HepG2 (cell line): Measurements from ENCODE around the gene ALKBH2. TPM values are rescaled to one million over a fixed set of nuclear protein-coding genes. Genes with fewer than 3 reads are reported as not detected.

Experiments used
- EZH2 ChIP-seq: conservative IDR thresholded peaks from 2 replicates; pipeline ENCODE4 v1.6.1; 2012; ENCODE audit warnings: mild to moderate bottlenecking, low read depth, low read length, moderate library complexity
- FIP1L1 ChIP-seq: fragments of 200-400 bp; formaldehyde crosslinking; IDR thresholded peaks from 2 replicates; pipeline ENCODE4 v1.6.1; 2018; ENCODE audit warnings: low read depth, mild to moderate bottlenecking, low read length, moderate library complexity, borderline replicate concordance; ENCODE audit not compliant: insufficient read depth
- IRF2 ChIP-seq: IDR thresholded peaks from 2 replicates; pipeline ENCODE4 v1.6.1; 2018; ENCODE audit warnings: missing genetic modification reagents, missing compliant biosample characterization
- KDM4B ChIP-seq: sonication (generic); formaldehyde crosslinking; IDR thresholded peaks from 2 replicates; pipeline ENCODE4 v1.4.0; 2020; ENCODE audit warnings: missing genetic modification reagents
- NRL ChIP-seq: sonication (generic); formaldehyde crosslinking; IDR thresholded peaks from 2 replicates; pipeline ENCODE4 v1.5.0; 2020; ENCODE audit warnings: missing genetic modification reagents, mild to moderate bottlenecking, moderate library complexity, borderline replicate concordance
- PHB2 ChIP-seq: fragments of 450-650 bp; IDR thresholded peaks from 2 replicates; pipeline ENCODE4 v1.6.1; 2018; ENCODE audit not compliant: partially characterized antibody
- REST ChIP-seq, 2 experiments: IDR thresholded peaks; 2 replicates each; pipeline ENCODE4 v1.6.1; 2011 to 2012; ENCODE audit warnings: low read length in 2 of 2, borderline replicate concordance in 1 of 2, low read depth in 1 of 2, mild to moderate bottlenecking in 1 of 2, moderate library complexity in 1 of 2
- SNRNP70 ChIP-seq: fragments of 200-400 bp; formaldehyde crosslinking; IDR thresholded peaks from 2 replicates; pipeline ENCODE4 v1.6.1; 2017; ENCODE audit warnings: mild to moderate bottlenecking, low read depth, low read length, moderate library complexity
- SOX5 ChIP-seq: IDR thresholded peaks from 2 replicates; pipeline ENCODE4 v1.6.1; 2016; ENCODE audit warnings: borderline replicate concordance
- TCF7 ChIP-seq: sonication (generic); IDR thresholded peaks from 2 replicates; pipeline ENCODE4 v1.6.1; 2016; ENCODE audit warnings: antibody characterized with exemption, low read depth
- TEAD3 ChIP-seq: optimal IDR thresholded peaks from 2 replicates; pipeline ENCODE3; 2016; ENCODE audit warnings: borderline replicate concordance
- ZBTB21 ChIP-seq: sonication (generic); formaldehyde crosslinking; IDR thresholded peaks from 2 replicates; pipeline ENCODE4 v1.4.0; 2020; ENCODE audit warnings: missing genetic modification reagents
- ZBTB26 ChIP-seq: IDR thresholded peaks from 2 replicates; pipeline ENCODE4 v1.6.1; 2016; ENCODE audit warnings: missing compliant biosample characterization, missing genetic modification reagents, borderline replicate concordance
- ZNF547 ChIP-seq: sonication (generic); formaldehyde crosslinking; IDR thresholded peaks from 2 replicates; pipeline ENCODE4 v1.5.1; 2020; ENCODE audit warnings: mild to moderate bottlenecking, missing genetic modification reagents
- ZNF878 ChIP-seq: sonication (generic); formaldehyde crosslinking; IDR thresholded peaks from 2 replicates; pipeline ENCODE4 v1.8.1; 2023; ENCODE audit warnings: mild to moderate bottlenecking, missing genetic modification reagents, moderate library complexity
- ZZZ3 ChIP-seq: sonication (generic); formaldehyde crosslinking; IDR thresholded peaks from 2 replicates; pipeline ENCODE4 v1.4.0; 2020; ENCODE audit warnings: missing genetic modification reagents, mild to moderate bottlenecking, borderline replicate concordance
- polyA plus RNA-seq, 8 experiments: library from polyadenylated mRNA; depleted of rRNA in 3 of 8; stranded (reverse) in 7 of 8; unstranded in 1 of 8; fragments of >200 nt; fragmentation: Illumina TruSeq in 4 of 8; extraction: Trizol in 4 of 8; gene quantifications; 2 replicates each; pipeline versions ENCODE4 v1.2.1 to v1.2.3, GENCODE V29; 2011 to 2016; ENCODE audit warnings: low read depth in 4 of 8, missing spikeins in 1 of 8, mixed read lengths in 1 of 8; ENCODE audit not compliant: insufficient read depth in 1 of 8
- total RNA-seq, 5 experiments: library from RNA; depleted of rRNA; stranded (reverse); fragments of >200 nt; fragmentation: Illumina TruSeq; extraction: Trizol; gene quantifications; 2 replicates each; pipeline ENCODE4 v1.2.3, GENCODE V29; 2016; ENCODE audit warnings: low read depth in 1 of 5
- TF ChIP-seq, protein P1 (sequence below), 2 experiments: sonication (generic) in 1 of 2; formaldehyde crosslinking in 1 of 2; IDR thresholded peaks; 2 replicates each; pipeline versions ENCODE4 v1.6.1 to v1.9.0; 2014 to 2022; ENCODE audit warnings: antibody characterized with exemption in 1 of 2, borderline replicate concordance in 1 of 2, inconsistent platforms in 1 of 2, low read depth in 1 of 2, missing genetic modification reagents in 1 of 2

ALKBH2 gene
- total and polyA plus RNA-seq, 2 of the 13 experiments (the other 11 are each of a cell fraction or from before 2014, with no cell fraction given), result 21.0 to 40.5 TPM

DNA sequence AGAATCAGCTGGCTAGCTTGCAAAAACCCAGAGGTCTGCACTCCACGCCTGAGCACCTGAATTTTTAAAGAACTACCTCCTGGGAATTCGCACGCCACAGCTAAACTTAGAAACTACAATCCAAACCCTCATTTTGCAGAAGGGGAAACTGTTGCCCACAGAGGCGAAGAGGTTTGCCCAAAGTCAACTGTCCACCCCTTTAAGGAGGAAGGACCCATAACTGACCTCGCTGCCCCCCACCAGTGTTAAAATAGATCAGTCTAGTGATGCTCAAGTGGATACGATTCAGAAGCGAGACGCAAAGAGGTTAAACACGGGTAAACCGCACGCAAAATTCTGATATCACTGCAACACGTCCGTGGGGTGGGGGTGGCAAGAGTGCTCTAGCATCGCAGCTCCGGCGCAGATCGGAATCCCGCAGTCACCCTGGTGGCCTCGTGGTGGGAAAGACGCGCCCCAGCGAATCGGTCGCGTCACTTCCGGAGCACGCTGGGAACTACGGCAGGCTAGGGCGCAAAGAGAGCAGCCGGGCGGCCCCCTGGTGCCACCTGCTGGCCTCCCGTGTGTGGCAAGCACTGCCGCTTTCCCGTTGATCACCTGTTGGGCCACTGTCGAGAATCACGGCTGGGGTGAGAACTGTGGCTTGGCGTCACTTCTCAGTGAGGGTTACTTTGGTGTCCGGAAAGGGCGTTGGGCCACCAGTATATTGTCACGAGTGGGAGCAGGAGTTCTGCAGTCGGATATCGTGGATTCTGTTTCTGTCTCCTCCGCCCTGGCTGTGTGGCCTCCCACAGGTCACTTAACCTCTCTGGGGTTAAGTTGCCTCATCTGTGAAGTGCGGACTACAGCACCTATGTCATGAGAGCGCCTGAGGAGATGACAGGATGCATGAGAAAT, at the start of gene ALKBH2 (continued):
- TF ChIP-seq REST (IDR thresholded peaks at IDR 0.05; ENCODE audit: borderline replicate concordance in 1 of 2, low read depth in 1 of 2, low read length in 2 of 2) (0 out of 4 replicates have a peak, but pooled peaks of 1 of the 2 experiments have one; percentile 57), ZNF878 (peak; percentile 97), EZH2 (no peak), PHB2 (no peak), ZBTB26 (CRISPR knock-in tag) (peak; percentile 87), FIP1L1 (no peak), KDM4B (CRISPR knock-in tag) (peak; percentile 84), ZBTB21 (peak; percentile 46), SOX5 (peak; percentile 69), ZZZ3 (CRISPR knock-in tag) (peak; percentile 90; the same call in 1 of the 2 replicates), TCF7 (no peak), TEAD3 (CRISPR knock-in tag) (peak; percentile 74), NRL (peak; percentile 85; the same call in 1 of the 2 replicates), SNRNP70 (no peak), ZNF547 (CRISPR knock-in tag) (peak; percentile 98), IRF2 (CRISPR knock-in tag) (peak; percentile 96)
- TF ChIP-seq, protein P1, sequence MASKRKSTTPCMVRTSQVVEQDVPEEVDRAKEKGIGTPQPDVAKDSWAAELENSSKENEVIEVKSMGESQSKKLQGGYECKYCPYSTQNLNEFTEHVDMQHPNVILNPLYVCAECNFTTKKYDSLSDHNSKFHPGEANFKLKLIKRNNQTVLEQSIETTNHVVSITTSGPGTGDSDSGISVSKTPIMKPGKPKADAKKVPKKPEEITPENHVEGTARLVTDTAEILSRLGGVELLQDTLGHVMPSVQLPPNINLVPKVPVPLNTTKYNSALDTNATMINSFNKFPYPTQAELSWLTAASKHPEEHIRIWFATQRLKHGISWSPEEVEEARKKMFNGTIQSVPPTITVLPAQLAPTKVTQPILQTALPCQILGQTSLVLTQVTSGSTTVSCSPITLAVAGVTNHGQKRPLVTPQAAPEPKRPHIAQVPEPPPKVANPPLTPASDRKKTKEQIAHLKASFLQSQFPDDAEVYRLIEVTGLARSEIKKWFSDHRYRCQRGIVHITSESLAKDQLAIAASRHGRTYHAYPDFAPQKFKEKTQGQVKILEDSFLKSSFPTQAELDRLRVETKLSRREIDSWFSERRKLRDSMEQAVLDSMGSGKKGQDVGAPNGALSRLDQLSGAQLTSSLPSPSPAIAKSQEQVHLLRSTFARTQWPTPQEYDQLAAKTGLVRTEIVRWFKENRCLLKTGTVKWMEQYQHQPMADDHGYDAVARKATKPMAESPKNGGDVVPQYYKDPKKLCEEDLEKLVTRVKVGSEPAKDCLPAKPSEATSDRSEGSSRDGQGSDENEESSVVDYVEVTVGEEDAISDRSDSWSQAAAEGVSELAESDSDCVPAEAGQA (IDR thresholded peaks at IDR 0.05; ENCODE audit: low read depth), result peak; percentile 89
- TF ChIP-seq, protein P1 (CRISPR knock-in tag; IDR thresholded peaks at IDR 0.05; ENCODE audit: borderline replicate concordance), result no peak
